NCI-H82 treated with DMSO at 0.1 percent for 48 hours (cell line): ENCODE measurements around the gene MVD.
"Not testable (repeated sequence)": the region's sequence is repeated elsewhere in the genome, so short reads cannot be mapped to it uniquely, and the experiment has no call there.

Experiments
- DNase-seq: peaks from one replicate; lab custom pipeline; 2025; ENCODE audit not compliant: unreplicated experiment; lab: John Stamatoyannopoulos, UW

The MVD gene

DNA sequence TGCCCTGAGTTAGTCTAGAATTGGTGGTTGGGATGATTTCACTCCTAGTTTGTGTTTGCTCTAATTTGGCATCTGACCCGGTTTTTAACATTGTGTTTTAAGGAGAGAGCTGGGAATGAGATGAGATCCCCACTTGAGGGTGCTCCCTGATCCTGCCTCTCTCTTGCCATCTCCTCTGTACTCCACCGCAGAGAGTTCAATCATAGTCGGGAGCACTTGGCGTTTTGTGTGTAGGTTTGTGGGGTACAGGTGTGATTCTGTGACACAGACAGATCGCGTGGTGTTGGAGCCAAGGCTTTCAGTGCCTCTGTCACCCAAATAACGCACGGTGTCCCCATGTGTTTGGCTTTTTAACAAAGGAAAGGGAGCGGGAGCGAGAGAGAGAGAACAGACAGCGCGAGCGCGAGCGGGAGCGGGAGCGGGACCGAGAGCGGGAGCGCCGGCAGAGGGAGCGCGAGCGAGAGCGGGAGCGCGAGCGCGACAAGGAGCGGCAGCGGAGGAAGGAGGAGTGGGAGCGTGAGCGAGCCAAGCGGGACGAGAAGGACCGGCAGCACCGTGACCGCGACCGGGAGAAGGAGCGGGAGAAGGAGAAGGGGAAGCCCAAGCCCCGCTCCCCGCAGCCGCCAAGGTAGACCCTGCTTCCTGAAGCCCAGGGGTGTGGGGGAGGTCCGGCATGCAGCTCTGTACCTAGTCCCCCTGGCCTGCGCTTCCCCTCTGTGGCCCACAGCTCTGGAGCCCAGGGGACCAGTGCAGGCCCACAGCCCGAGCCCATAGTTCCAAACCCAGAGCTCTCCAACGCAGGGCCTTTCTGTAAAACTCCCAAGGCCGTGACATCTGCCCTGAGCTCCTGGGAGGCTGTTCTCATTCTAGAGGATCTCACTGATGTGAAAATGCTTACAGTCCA lies 51.7 kb downstream of the MVD start:
- no peak for DNase-seq

DNA sequence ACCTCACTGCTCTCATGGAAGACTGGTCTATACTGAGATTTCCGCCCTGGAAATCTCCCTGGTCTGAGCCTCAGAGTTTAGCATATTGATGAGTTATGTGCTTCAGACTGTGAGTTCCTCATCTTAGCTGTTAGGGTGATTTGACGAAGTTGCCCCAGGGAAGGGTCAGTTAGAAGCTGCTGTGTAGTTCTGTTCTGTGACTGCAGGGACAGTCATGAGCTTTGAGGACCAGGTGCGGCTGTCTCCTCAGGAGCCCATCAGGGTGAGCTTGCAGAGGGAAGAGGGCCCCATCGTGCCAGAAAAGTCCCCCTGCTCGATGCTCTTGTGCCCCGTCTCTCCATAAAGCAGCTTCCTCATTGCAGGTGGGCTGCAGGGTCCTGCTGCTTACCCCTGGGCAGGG lies 52.8 kb downstream of the MVD start:
- DNase-seq: no peak

DNA sequence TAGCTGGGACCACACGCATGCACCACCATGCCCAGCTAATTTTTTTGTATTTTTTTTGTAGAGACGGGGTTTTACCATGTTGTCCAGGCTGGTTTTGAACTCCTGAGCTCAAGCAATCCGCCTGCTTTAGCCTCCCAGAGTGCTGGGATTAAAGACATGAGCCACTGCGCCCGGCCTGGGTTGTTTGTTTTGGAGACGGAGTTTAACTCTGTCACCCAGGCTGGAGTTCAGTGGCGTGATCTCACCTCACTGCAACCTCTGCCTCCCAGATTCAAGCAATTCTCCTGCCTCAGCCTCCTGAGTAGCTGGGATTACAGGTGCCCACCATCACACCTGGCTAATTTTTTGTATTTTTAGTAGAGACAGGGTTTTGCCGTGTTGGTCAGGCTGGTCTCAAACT lies 53.5 kb downstream of the MVD start:
- DNase-seq: not testable (repeated sequence)

DNA sequence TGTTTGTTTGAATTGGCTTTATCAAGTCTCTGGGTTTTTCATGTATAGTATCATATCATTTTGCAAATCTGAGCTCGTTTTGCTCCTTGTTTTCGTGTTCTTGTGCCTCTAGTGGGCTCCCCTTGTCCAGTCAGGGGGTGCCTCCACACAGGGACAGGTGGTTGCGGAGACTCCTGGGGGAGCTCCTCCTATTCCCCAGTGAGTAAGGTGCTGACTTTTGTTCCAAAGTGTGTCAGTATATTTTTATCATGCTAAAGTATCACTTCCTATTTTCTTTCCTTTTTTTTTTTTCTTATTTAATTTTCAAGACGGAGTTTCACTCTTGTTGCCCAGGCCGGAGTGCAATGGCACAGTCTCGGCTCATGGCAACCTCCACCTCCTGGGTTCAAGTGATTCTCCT lies 54.8 kb downstream of the MVD start:
- no peak for DNase-seq

DNA sequence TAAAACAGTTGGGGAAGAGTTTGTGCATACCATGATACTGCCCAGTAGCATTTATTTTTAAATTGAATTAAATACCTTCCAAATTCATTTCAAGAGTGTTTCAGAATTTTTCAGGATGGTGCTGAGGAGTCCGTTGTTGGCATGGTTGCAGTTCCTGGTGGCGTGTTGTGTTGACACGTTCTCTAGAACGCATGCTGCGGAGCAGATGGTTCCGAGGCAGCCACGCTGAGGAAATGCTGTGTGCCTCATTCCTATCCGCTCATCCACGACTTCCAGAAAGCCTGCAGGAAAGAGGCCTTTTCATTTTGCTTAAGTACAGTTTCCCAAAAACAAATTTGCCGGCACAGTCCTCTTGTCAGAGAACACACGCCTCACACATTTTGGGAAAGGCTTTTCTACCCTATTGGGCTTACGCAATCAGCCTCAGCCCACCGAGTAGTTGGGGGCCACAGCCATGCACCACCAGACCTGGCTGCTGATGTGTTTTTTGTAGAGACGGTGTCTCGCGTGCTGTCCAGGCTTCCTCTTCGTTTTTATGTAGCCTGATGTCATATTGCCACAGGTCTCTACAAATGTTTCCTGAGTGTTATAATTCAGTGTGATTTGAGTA lies 56.6 kb downstream of the MVD start:
- no peak for DNase-seq

DNA sequence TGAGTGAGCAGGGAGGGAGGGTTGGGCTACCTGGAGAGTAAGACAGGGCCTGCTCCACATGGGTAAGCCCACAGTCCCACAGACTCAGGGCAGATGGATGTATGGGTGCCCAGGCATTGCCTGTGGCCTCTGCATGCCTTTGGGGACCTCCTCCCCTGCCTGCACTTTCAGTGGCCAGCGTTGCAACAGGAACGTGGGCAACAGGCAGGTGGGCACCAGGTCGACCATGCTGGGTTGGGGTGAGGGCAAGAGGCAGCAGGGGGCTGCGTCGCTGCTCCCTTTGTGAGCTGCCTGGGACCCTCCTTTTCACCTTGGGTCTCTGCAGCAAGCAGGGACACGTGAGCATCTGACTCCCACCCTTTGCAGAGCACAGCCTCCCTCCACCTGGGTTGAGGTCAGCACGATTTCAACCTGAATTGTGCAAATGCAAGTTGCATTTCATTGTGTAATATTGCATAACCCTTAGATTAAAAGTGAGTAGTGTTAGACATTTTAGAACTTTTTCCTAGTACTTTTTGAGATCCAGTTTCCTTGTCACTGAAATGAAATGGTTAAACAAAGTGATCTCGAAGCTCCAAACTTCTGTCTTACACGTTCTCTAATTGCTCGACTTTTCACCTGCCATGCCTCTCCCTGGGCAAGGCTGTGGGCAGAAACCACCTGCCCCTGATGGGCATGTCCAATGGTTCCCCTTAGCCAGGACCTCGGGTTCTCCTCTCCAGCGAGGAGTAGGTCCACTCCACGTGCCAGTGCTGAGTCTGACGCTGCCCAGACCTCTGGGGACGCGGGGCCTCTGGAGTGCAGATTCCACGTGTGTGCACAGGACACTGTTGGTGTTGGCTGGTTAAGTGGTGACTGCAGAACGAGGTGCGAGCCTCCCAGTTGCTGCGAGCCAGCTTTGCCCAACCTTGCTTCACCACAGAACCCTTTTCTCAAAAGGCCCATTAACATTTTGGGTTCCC lies 57.4 kb downstream of the MVD start:
- DNase-seq: no peak

DNA sequence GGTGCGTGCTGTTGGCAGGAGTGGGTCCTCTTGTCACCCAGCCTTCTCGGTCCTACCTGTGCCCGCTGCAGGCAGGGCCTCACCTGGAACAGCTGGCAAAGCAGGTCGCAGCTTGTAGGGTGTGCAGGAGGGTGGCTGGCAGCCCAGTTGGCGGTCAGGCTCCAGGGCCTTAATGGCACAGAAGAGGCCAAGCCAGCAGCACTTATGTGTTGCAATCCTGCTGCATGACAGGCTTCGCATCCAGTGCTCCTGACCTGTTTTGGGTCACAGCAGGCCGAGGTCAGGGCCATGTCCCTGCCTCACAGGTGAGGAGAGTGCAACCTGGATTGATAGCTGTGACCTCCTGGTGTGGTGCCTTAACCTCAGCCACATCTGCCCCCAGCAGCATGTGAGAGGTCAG lies 60.8 kb downstream of the MVD start:
- no peak for DNase-seq
